ENCODE data around the gene GFRA1.
"Not testable (repeated sequence)": the region's sequence is repeated elsewhere in the genome, so short reads cannot be mapped to it uniquely, and the experiment has no call there.

Gene GFRA1

GRCh38 chr10:116168745-116169144 is 104.3 kb downstream of the GFRA1 start:
- no peak overlapping the region for H2BK12ac ChIP-seq (ENCODE audit: low read length)
- no peak overlapping the region for H2AK5ac ChIP-seq (ENCODE audit: low read depth, low read length)
- no peaks in the 10 kb centered on the region for H3K36me3 ChIP-seq (replicated peaks in 1 of 2; ENCODE audit: control insufficient read depth in 2 of 2, insufficient read depth in 2 of 2, low read length in 2 of 2)
- no peak overlapping the region for H3K4ac ChIP-seq (ENCODE audit: low read length)
- no peak overlapping the region for H2AFZ ChIP-seq (ENCODE audit: low read length)
- H2BK120ac ChIP-seq (ENCODE audit: low read depth, low read length): no peak overlapping the region
- no peak overlapping the region for H3K27ac ChIP-seq (replicated peaks; ENCODE audit: low read length)
- no peak for DNase-seq (ENCODE audit: low spot score)
- H3K4me3 ChIP-seq (ENCODE audit: low read length in 2 of 2): no peak overlapping the region
- H3K4me2 ChIP-seq (ENCODE audit: insufficient read depth, low read length, poor library complexity, severe bottlenecking): no peak overlapping the region
- H4K8ac ChIP-seq (ENCODE audit: low read depth, low read length): no peak overlapping the region
- H3K9me3 ChIP-seq (replicated peaks in 1 of 2; ENCODE audit: control insufficient read depth in 2 of 2, insufficient read depth in 1 of 2, low read depth in 1 of 2, low read length in 2 of 2): peaks cover 0 to 20% of the 10 kb centered on the region in 2 donors
- no peak overlapping the region for H2BK15ac ChIP-seq (ENCODE audit: low read length)
- no peak overlapping the region for H3K18ac ChIP-seq (ENCODE audit: low read length)
- no peaks in the 10 kb centered on the region for H3K79me1 ChIP-seq (ENCODE audit: low read depth, low read length)
- no CpG with 5 or more reads among the region's 1 CpG for WGBS, 2 donors (ENCODE audit: extremely low coverage in 2 of 2, insufficient read length in 2 of 2, insufficient replicate concordance in 1 of 2)
- no peak overlapping the region for H3K9ac ChIP-seq (ENCODE audit: low read depth, low read length, poor library complexity)
- H4K91ac ChIP-seq (ENCODE audit: low read depth, low read length, poor library complexity): no peak overlapping the region
- H3K4me1 ChIP-seq (ENCODE audit: control insufficient read depth in 2 of 2, insufficient read depth in 1 of 2, low read depth in 1 of 2, low read length in 2 of 2): peaks cover 7 to 9% of the 10 kb centered on the region in 2 donors
- H3K14ac ChIP-seq (ENCODE audit: low read length): no peak overlapping the region
- H3K23ac ChIP-seq (ENCODE audit: low read depth, low read length, poor library complexity): no peak overlapping the region
- H3K27me3 ChIP-seq (ENCODE audit: control insufficient read depth in 3 of 3, insufficient read depth in 3 of 3, low read depth in 1 of 3, low read length in 3 of 3): no peaks in the 10 kb centered on the region
- H2BK5ac ChIP-seq (ENCODE audit: low read length): no peak overlapping the region

- Histone ChIP-seq H3K4me3 (ENCODE audit: low read length in 2 of 2) (no peak overlapping the region), H2BK12ac (ENCODE audit: low read length) (no peak overlapping the region)
Measured at GRCh38 chr10:116168329-116168728, 104.7 kb downstream of the GFRA1 start.

DNA sequence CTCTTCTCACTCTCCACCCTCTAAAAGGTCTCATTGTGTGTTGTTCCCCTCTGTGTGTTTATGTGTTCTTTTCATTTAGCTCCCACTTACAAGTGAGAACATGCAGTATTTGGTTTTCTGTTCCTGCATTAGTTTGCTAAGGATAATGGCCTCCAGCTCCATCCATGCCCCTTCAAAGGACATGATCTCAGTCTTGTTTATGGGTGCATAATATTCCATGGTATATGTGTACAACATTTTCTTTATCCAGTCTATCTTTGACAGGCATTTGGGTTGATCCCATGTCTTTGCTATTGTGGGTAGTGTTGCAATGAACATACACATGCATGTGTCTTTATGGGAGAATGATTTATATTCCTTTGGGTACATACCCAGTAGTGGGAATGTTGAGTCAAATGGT is 107.1 kb downstream of the GFRA1 start:
- H2BK12ac ChIP-seq (ENCODE audit: low read length); H3K36me3 ChIP-seq (replicated peaks in 1 of 2; ENCODE audit: control insufficient read depth in 2 of 2, insufficient read depth in 2 of 2, low read length in 2 of 2); H3K27ac ChIP-seq (replicated peaks; ENCODE audit: low read length); H3K18ac ChIP-seq (ENCODE audit: low read length); H3K4ac ChIP-seq (ENCODE audit: low read length); H3K9ac ChIP-seq (ENCODE audit: low read depth, low read length, poor library complexity); H3K27me3 ChIP-seq (ENCODE audit: control insufficient read depth in 3 of 3, insufficient read depth in 3 of 3, low read depth in 1 of 3, low read length in 3 of 3); DNase-seq (ENCODE audit: low spot score); H2AFZ ChIP-seq (ENCODE audit: low read length); H2BK15ac ChIP-seq (ENCODE audit: low read length); H3K4me3 ChIP-seq (ENCODE audit: low read length in 2 of 2); H3K79me1 ChIP-seq (ENCODE audit: low read depth, low read length); H2BK5ac ChIP-seq (ENCODE audit: low read length); H3K4me1 ChIP-seq (ENCODE audit: control insufficient read depth in 2 of 2, insufficient read depth in 1 of 2, low read depth in 1 of 2, low read length in 2 of 2); H3K4me2 ChIP-seq (ENCODE audit: insufficient read depth, low read length, poor library complexity, severe bottlenecking); H4K91ac ChIP-seq (ENCODE audit: low read depth, low read length, poor library complexity); H3K23ac ChIP-seq (ENCODE audit: low read depth, low read length, poor library complexity); H2AK5ac ChIP-seq (ENCODE audit: low read depth, low read length); H4K8ac ChIP-seq (ENCODE audit: low read depth, low read length); H2BK120ac ChIP-seq (ENCODE audit: low read depth, low read length); H3K14ac ChIP-seq (ENCODE audit: low read length): not testable (repeated sequence)
- H3K9me3 ChIP-seq (replicated peaks in 1 of 2; ENCODE audit: control insufficient read depth in 2 of 2, insufficient read depth in 1 of 2, low read depth in 1 of 2, low read length in 2 of 2): peaks cover 0 to 30% of the 10 kb centered on the region in 2 donors

More at GRCh38 chr10:116168329-116168728, 104.7 kb downstream of the GFRA1 start:
- H3K79me1 ChIP-seq (ENCODE audit: low read depth, low read length): no peaks in the 10 kb centered on the region
- no peak for DNase-seq (ENCODE audit: low spot score)
- H3K4me2 ChIP-seq (ENCODE audit: insufficient read depth, low read length, poor library complexity, severe bottlenecking): no peak overlapping the region
- WGBS, 2 donors (ENCODE audit: extremely low coverage in 2 of 2, insufficient read length in 2 of 2, insufficient replicate concordance in 1 of 2): no CpG with 5 or more reads among the region's 2 CpGs
- no peak overlapping the region for H3K23ac ChIP-seq (ENCODE audit: low read depth, low read length, poor library complexity)
- no peak overlapping the region for H2BK120ac ChIP-seq (ENCODE audit: low read depth, low read length)
- H3K4ac ChIP-seq (ENCODE audit: low read length): no peak overlapping the region
- H3K27me3 ChIP-seq (ENCODE audit: control insufficient read depth in 3 of 3, insufficient read depth in 3 of 3, low read depth in 1 of 3, low read length in 3 of 3): no peaks in the 10 kb centered on the region
- H4K8ac ChIP-seq (ENCODE audit: low read depth, low read length): no peak overlapping the region
- H3K18ac ChIP-seq (ENCODE audit: low read length): no peak overlapping the region
- no peak overlapping the region for H2AFZ ChIP-seq (ENCODE audit: low read length)
- no peaks in the 10 kb centered on the region for H3K36me3 ChIP-seq (replicated peaks in 1 of 2; ENCODE audit: control insufficient read depth in 2 of 2, insufficient read depth in 2 of 2, low read length in 2 of 2)
- no peak overlapping the region for H3K14ac ChIP-seq (ENCODE audit: low read length)
- H2BK15ac ChIP-seq (ENCODE audit: low read length): no peak overlapping the region
- peaks cover 7 to 9% of the 10 kb centered on the region in 2 donors for H3K4me1 ChIP-seq (ENCODE audit: control insufficient read depth in 2 of 2, insufficient read depth in 1 of 2, low read depth in 1 of 2, low read length in 2 of 2)
- H4K91ac ChIP-seq (ENCODE audit: low read depth, low read length, poor library complexity): no peak overlapping the region
- no peak overlapping the region for H3K27ac ChIP-seq (replicated peaks; ENCODE audit: low read length)
- no peak overlapping the region for H3K9ac ChIP-seq (ENCODE audit: low read depth, low read length, poor library complexity)
- peaks cover 0 to 21% of the 10 kb centered on the region in 2 donors for H3K9me3 ChIP-seq (replicated peaks in 1 of 2; ENCODE audit: control insufficient read depth in 2 of 2, insufficient read depth in 1 of 2, low read depth in 1 of 2, low read length in 2 of 2)
- H2BK5ac ChIP-seq (ENCODE audit: low read length): no peak overlapping the region
- H2AK5ac ChIP-seq (ENCODE audit: low read depth, low read length): no peak overlapping the region

GRCh38 chr10:116164291-116164690 is 108.7 kb downstream of the GFRA1 start:
- H2BK12ac ChIP-seq (ENCODE audit: low read length): no peak overlapping the region
- no peak overlapping the region for H4K91ac ChIP-seq (ENCODE audit: low read depth, low read length, poor library complexity)
- H3K79me1 ChIP-seq (ENCODE audit: low read depth, low read length): no peaks in the 10 kb centered on the region
- no peak overlapping the region for H3K23ac ChIP-seq (ENCODE audit: low read depth, low read length, poor library complexity)
- H2BK15ac ChIP-seq (ENCODE audit: low read length): no peak overlapping the region
- H3K4me2 ChIP-seq (ENCODE audit: insufficient read depth, low read length, poor library complexity, severe bottlenecking): no peak overlapping the region
- H3K4me1 ChIP-seq (ENCODE audit: control insufficient read depth in 2 of 2, insufficient read depth in 1 of 2, low read depth in 1 of 2, low read length in 2 of 2): peaks cover 0 to 3% of the 10 kb centered on the region in 2 donors
- WGBS, 2 donors (ENCODE audit: extremely low coverage in 2 of 2, insufficient read length in 2 of 2, insufficient replicate concordance in 1 of 2): no CpG with 5 or more reads among the region's 5 CpGs
- no peak overlapping the region for H2AK5ac ChIP-seq (ENCODE audit: low read depth, low read length)
- DNase-seq (ENCODE audit: low spot score): no peak
- no peak overlapping the region for H3K14ac ChIP-seq (ENCODE audit: low read length)
- no peaks in the 10 kb centered on the region for H3K36me3 ChIP-seq (replicated peaks in 1 of 2; ENCODE audit: control insufficient read depth in 2 of 2, insufficient read depth in 2 of 2, low read length in 2 of 2)
- no peak overlapping the region for H3K4ac ChIP-seq (ENCODE audit: low read length)
- no peak overlapping the region for H3K9ac ChIP-seq (ENCODE audit: low read depth, low read length, poor library complexity)
- H4K8ac ChIP-seq (ENCODE audit: low read depth, low read length): no peak overlapping the region
- H2AFZ ChIP-seq (ENCODE audit: low read length): no peak overlapping the region
- H2BK5ac ChIP-seq (ENCODE audit: low read length): no peak overlapping the region
- H3K4me3 ChIP-seq (ENCODE audit: low read length in 2 of 2): no peak overlapping the region
- H3K9me3 ChIP-seq (replicated peaks in 1 of 2; ENCODE audit: control insufficient read depth in 2 of 2, insufficient read depth in 1 of 2, low read depth in 1 of 2, low read length in 2 of 2): peaks cover 0 to 21% of the 10 kb centered on the region in 2 donors
- H3K18ac ChIP-seq (ENCODE audit: low read length): no peak overlapping the region
- no peaks in the 10 kb centered on the region for H3K27me3 ChIP-seq (ENCODE audit: control insufficient read depth in 3 of 3, insufficient read depth in 3 of 3, low read depth in 1 of 3, low read length in 3 of 3)
- no peak overlapping the region for H3K27ac ChIP-seq (replicated peaks; ENCODE audit: low read length)
- H2BK120ac ChIP-seq (ENCODE audit: low read depth, low read length): no peak overlapping the region
